Large intestine (tissue), 3 donors: Measurements from ENCODE around the gene GNPDA1. TPM values are rescaled to one million over a fixed set of nuclear protein-coding genes. Genes with fewer than 3 reads are reported as not detected.

Experiments
- DNase-seq, 2 donors: peaks; one replicate each; pipeline versions ENCODE4 v3.0.0 to v3.0.0-alpha.2; 2013
- H3K27ac ChIP-seq: one replicate; pipeline ENCODE4 v1.5.1; 2013; ENCODE audit warnings: low read length
- H3K27me3 ChIP-seq: 2 replicates; pipeline ENCODE4 v1.6.1; 2013; ENCODE audit warnings: low read length; ENCODE audit not compliant: control insufficient read depth, insufficient read depth
- H3K36me3 ChIP-seq: 2 replicates; pipeline ENCODE4 v1.6.1; 2013; ENCODE audit warnings: low read length; ENCODE audit not compliant: control insufficient read depth, insufficient read depth
- H3K4me1 ChIP-seq: one replicate; pipeline ENCODE4 v1.6.1; 2013; ENCODE audit warnings: low read length; ENCODE audit not compliant: control insufficient read depth, insufficient read depth
- H3K4me3 ChIP-seq: one replicate; pipeline ENCODE4 v1.5.1; 2013; ENCODE audit warnings: low read length
- H3K9me3 ChIP-seq: one replicate; pipeline ENCODE4 v1.6.1; 2013; ENCODE audit warnings: mild to moderate bottlenecking, low read depth, low read length, moderate library complexity; ENCODE audit not compliant: control insufficient read depth
- WGBS: methylation state at CpG from one replicate; pipeline ENCODE4 v1.1.5; 2013; ENCODE audit warnings: low lambda C conversion rate; ENCODE audit not compliant: insufficient coverage; 5-methylcytosine and 5-hydroxymethylcytosine counted together
- polyA plus RNA-seq: library from polyadenylated mRNA; unstranded; fragments of 120-200 nt; gene quantifications from one replicate; pipeline ENCODE4 v1.2.1, GENCODE V29; 2013

GNPDA1 gene
- polyA plus RNA-seq, 1 donor, result 117 TPM

DNA sequence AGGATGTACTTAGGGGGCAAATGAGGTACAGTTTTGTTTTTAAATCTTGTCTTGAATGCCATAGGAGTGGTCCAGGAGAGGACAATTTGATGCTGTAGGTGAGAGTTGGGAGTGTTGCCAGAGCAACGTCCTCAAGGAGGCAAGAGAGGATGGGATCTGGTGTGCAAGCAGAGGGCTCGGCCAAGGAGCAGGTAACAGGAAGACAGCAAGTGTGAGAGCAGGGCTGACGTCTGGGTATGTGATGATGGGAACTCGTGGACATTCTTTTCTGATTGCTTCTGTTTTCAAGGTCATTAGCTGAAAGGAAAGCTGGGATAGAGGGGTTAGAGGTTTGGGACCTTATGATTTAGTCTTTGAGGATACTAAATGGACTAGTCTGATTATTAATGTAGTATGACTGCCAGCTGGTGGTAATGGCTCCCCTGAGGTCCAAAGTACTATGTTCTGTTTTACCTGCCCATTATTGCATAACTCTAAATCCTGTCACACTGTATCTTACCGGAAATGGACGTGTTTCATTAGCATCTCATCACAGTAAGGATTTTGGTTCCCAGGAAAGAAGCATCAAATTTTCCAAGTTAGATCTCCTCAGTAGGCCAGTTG, 15.4 kb downstream of the GNPDA1 start:
- WGBS, result 0% methylated on average over 1 of the region's 6 CpGs
- Histone ChIP-seq H3K36me3 (peaks cover 31% of the 10 kb centered on the region), H3K4me1 (peaks cover 19% of the 10 kb centered on the region), H3K27me3 (no peaks in the 10 kb centered on the region), H3K9me3 (no peaks in the 10 kb centered on the region), H3K4me3 (no peak overlapping the region), H3K27ac (peak overlapping the region; percentile 71)
- DNase-seq, result peak; percentile 58 to 83

GRCh38 chr5:141995656-141996055, 17.2 kb downstream of the GNPDA1 start:
- Histone ChIP-seq H3K36me3 (peaks cover 15% of the 10 kb centered on the region), H3K4me3 (no peak overlapping the region), H3K9me3 (no peaks in the 10 kb centered on the region), H3K27ac (no peak overlapping the region), H3K27me3 (no peaks in the 10 kb centered on the region), H3K4me1 (peaks cover 19% of the 10 kb centered on the region)
- WGBS, result no CpG with 5 or more reads among the region's 3 CpGs
- DNase-seq, result no peak

DNA sequence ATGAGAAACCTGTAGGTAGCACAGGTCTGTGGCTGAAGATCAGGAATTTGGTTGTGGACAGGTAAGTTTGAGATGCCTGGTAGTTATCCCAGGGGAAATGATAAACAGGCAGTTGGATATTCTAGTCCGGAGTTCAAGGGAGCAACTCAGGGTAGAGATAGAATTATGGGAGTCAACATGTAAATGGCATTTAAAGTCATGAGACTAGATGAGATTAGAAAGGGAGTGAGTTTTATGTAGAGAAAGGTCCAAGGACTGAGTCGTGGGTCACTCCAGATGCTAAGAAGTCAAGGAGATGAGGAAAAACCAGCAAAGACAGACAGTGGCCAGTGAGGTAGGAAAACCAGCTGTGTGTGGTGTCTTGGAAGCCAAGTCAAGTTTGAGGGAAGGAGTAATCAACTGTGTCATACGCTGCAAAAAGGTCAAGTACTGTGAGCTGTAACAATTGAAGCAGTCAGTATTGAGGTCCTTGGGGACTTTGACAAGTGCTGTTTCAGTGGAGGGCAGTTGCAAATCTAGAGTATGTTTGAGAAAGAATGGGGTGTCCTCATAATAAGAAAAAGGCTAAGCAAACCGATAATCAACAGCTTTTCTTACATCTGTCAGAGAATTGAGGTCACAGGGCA, 18.2 kb downstream of the GNPDA1 start:
- Histone ChIP-seq H3K27me3 (no peaks in the 10 kb centered on the region), H3K4me1 (peaks cover 19% of the 10 kb centered on the region), H3K36me3 (peaks cover 17% of the 10 kb centered on the region), H3K9me3 (no peaks in the 10 kb centered on the region), H3K27ac (peak overlapping the region; percentile 80), H3K4me3 (no peak overlapping the region)
- 60% methylated on average over 1 of the region's 4 CpGs for WGBS
- peak; percentile 38 to 65 for DNase-seq

GRCh38 chr5:141992349-141992963, 20.4 kb downstream of the GNPDA1 start:
- Histone ChIP-seq H3K4me1 (peaks cover 13% of the 10 kb centered on the region), H3K27ac (no peak overlapping the region), H3K36me3 (peaks cover 18% of the 10 kb centered on the region), H3K9me3 (no peaks in the 10 kb centered on the region), H3K27me3 (no peaks in the 10 kb centered on the region), H3K4me3 (no peak overlapping the region)
- DNase-seq, result peak; percentile 49 to 56
- no CpG with 5 or more reads among the region's 2 CpGs for WGBS

DNA sequence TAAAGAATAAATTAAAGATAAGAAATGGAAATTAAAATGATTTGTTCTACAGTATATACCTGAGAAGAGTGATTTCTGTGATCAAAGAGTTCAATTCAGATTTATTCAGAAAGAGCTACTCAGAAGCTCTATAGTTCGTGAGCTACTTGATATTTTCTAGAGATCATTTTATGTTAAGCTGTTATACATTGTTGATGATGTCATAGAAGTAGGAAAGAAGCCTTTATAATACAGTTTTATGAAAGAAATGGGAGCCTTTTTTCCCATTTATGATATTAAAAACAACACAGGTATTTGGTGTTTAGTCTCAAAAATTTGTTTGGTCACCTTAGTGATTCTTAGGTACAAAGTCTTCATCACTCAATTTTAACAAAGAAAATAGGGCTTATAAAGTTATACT, 23.1 kb downstream of the GNPDA1 start:
- Histone ChIP-seq H3K27ac (no peak overlapping the region), H3K4me1 (peaks cover 9% of the 10 kb centered on the region), H3K36me3 (peaks cover 34% of the 10 kb centered on the region), H3K4me3 (no peak overlapping the region), H3K9me3 (no peaks in the 10 kb centered on the region), H3K27me3 (no peaks in the 10 kb centered on the region)
- DNase-seq, result no peak
- 0% methylated on average over 1 of the region's 1 CpG for WGBS

DNA sequence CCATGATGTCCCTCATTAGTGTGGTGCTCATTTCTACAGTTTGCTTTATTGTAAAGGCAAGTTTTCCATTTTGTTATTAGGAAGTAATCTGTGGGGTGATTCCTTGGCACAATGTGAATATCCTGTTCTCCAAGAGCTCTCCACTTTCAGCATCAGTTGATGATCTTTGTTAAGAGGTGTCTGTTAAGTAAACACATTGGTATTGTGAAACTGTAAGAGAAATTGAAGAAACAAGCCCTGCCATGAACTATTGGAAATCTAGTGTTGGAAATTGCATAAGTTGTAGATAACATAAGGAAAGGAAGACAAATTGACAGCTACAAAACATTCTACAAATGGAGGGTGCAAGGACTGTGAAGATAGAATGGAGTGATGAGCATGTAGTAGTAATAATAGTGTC, 26.8 kb downstream of the GNPDA1 start:
- no peaks in the 10 kb centered on the region for H3K9me3 ChIP-seq
- no peak overlapping the region for H3K4me3 ChIP-seq
- H3K4me1 ChIP-seq, result peaks cover 8% of the 10 kb centered on the region
- H3K27me3 ChIP-seq, result no peaks in the 10 kb centered on the region
- H3K36me3 ChIP-seq, result peaks cover 39% of the 10 kb centered on the region
- H3K27ac ChIP-seq, result no peak overlapping the region
- DNase-seq, result no peak

DNA sequence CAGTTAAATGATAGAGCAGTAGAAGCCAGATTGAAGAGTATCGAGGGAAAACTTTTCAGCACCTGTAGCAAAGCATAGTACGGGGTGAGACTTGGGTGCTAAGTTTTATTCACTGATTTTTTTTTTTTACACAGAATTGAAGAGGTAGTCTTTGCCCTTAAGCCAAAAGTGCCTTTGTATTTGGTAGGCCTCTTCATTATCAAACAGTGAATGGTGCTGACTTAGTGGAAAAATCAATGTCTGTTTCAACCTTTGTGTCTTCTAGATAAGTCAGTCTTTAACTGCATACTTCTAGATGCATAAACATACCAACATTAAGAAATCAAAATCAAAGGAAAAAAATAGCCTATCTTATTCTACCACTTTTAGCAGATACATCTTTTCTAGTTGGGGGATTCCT, 30.2 kb downstream of the GNPDA1 start:
- WGBS, result no CpG with 5 or more reads among the region's 2 CpGs
- H3K27me3 ChIP-seq, result no peaks in the 10 kb centered on the region
- H3K4me1 ChIP-seq, result peaks cover 16% of the 10 kb centered on the region
- H3K4me3 ChIP-seq, result no peak overlapping the region
- peaks cover 59% of the 10 kb centered on the region for H3K36me3 ChIP-seq
- H3K27ac ChIP-seq, result peak overlapping the region; percentile 30
- H3K9me3 ChIP-seq, result no peaks in the 10 kb centered on the region
- peak in 1 of 2 donors; percentile 57 for DNase-seq

GRCh38 chr5:141978389-141978788, 34.4 kb downstream of the GNPDA1 start:
- Histone ChIP-seq H3K27me3 (no peaks in the 10 kb centered on the region), H3K27ac (peak overlapping the region; percentile 17), H3K4me1 (peaks cover 14% of the 10 kb centered on the region), H3K36me3 (peaks cover 59% of the 10 kb centered on the region), H3K4me3 (no peak overlapping the region), H3K9me3 (no peaks in the 10 kb centered on the region)
- DNase-seq, result no peak

- no peaks in the 10 kb centered on the region for H3K9me3 ChIP-seq
- no peak overlapping the region for H3K4me3 ChIP-seq
- peaks cover 8% of the 10 kb centered on the region for H3K4me1 ChIP-seq
- H3K27me3 ChIP-seq, result no peaks in the 10 kb centered on the region
- DNase-seq, result no peak
- 100% methylated on average over 1 of the region's 6 CpGs for WGBS
- H3K36me3 ChIP-seq, result peaks cover 51% of the 10 kb centered on the region
- H3K27ac ChIP-seq, result no peak overlapping the region
These were observed 36.7 kb downstream of the GNPDA1 start for GRCh38 chr5:141976176-141976575.

DNA sequence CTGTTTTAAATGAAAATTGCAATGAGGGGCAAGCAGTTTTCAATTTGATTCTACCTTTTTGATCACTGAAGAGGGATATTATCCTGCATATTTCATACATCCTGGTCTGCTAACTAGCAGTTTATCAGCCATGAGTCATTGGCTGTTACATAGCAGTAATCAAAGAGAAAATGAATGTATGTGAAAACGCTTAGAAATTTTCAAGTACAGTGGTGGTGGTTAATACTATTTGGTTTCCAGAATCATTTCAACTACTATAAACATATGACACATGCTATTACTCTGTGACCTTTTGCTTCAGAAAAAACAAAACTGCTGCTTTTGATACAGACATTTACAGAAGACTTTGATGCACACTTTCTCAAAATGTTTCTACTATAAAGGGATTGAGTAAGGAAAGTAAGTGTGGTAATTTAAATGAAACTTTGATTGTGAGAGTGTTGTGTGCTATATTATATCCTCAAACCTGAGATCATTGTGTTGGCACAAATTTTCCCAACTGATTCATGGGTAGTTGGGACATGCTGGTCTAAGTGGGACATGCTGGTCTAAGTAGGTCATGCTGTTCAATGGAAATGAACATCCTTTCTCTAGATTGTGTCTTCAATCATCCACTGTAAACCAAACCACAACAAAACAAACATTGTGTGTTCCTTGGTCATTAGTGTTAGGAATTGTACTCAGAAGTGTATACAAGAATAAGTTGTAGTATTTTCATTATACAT, 38.8 kb downstream of the GNPDA1 start:
- Histone ChIP-seq H3K27ac (no peak overlapping the region), H3K4me1 (peaks cover 13% of the 10 kb centered on the region), H3K9me3 (no peaks in the 10 kb centered on the region), H3K36me3 (peaks cover 32% of the 10 kb centered on the region), H3K4me3 (no peak overlapping the region), H3K27me3 (no peaks in the 10 kb centered on the region)
- no CpG with 5 or more reads among the region's 1 CpG for WGBS
- no peak for DNase-seq
